Muscle layer of duodenum (tissue), 2 donors: ENCODE results near the gene OR5A1.

Experiments
- H3K27ac ChIP-seq: one replicate; pipeline ENCODE4 v1.7.0; 2013; ENCODE audit warnings: mild to moderate bottlenecking, low read length
- H3K27me3 ChIP-seq: one replicate; pipeline ENCODE4 v1.7.0; 2013; ENCODE audit warnings: low read depth, mild to moderate bottlenecking, control low read depth, low read length
- H3K36me3 ChIP-seq, 2 donors: one replicate each; pipeline ENCODE4 v1.7.0; 2013; ENCODE audit warnings: low read length in 2 of 2, control low read depth in 1 of 2, mild to moderate bottlenecking in 1 of 2; ENCODE audit not compliant: insufficient read depth in 2 of 2, control insufficient read depth in 1 of 2
- H3K4me1 ChIP-seq, 2 donors: one replicate each; pipeline ENCODE4 v1.7.0; 2013; ENCODE audit warnings: low read length in 2 of 2, mild to moderate bottlenecking in 2 of 2, control low read depth in 1 of 2, moderate library complexity in 1 of 2; ENCODE audit not compliant: insufficient read depth in 2 of 2, control insufficient read depth in 1 of 2
- H3K4me3 ChIP-seq, 2 donors: one replicate each; pipeline ENCODE4 v1.7.0; 2013; ENCODE audit warnings: low read length in 2 of 2, low read depth in 1 of 2, mild to moderate bottlenecking in 1 of 2
- H3K9me3 ChIP-seq, 2 donors: one replicate each; pipeline ENCODE4 v1.7.0; 2013; ENCODE audit warnings: low read length in 2 of 2, control low read depth in 1 of 2, mild to moderate bottlenecking in 1 of 2; ENCODE audit not compliant: control insufficient read depth in 1 of 2
- donor health status: healthy.

Gene OR5A1

DNA sequence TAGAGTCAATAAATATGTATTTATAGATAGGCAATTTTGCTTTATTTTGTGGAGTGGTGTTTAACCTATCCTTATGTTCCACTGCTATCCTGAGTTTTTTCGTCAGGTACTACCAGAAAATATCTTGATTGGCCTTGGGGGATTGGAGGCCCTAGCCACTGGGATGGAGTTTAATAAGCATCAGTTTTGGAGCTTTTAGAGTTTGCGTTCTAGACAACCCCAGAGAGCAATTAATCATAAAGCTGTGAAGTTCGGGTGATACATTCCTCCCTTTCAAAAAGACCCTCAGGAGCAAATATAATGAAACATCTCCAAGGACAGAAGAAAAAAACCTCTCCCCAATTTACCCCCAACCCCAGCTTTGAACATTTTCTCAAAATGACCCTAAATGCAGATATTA is at the start of gene OR5A1:
TSS of gene OR5A1 (plus strand) at position 301 of the 400 bp plus-strand sequence. CDS start 6,700 bp downstream, outside the sequence.
- Histone ChIP-seq H3K36me3 (no peaks in the 10 kb centered on the region), H3K27me3 (no peaks in the 10 kb centered on the region), H3K4me3 (no peak within 1 kb of the TSS), H3K9me3 (no peaks in the 10 kb centered on the region), H3K27ac (no peak within 1 kb of the TSS), H3K4me1 (no peaks in the 10 kb centered on the region)

DNA sequence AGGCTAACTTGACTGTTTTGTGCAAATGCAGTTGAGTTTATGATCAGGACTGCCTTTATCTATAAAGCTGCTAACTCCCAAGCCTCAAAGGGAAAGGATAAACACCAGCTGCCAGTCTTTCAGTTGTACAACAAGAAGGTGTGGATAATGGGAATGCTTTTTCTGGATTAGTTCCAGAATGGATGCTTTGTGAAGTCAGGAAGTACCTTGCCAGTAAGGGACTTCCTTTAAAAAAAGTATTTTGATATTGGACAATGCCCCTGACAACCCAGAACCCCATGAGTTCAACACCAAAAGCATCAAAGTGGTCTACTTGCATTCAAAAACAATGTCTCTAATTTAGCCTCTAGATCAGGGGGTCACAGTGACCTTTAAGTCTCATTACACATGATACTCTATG is 42.1 kb upstream of the OR5A1 start:
- Histone ChIP-seq H3K27ac (no peak overlapping the region), H3K4me1 (no peaks in the 10 kb centered on the region), H3K36me3 (no peaks in the 10 kb centered on the region), H3K9me3 (no peaks in the 10 kb centered on the region), H3K27me3 (no peaks in the 10 kb centered on the region), H3K4me3 (no peak overlapping the region)

DNA sequence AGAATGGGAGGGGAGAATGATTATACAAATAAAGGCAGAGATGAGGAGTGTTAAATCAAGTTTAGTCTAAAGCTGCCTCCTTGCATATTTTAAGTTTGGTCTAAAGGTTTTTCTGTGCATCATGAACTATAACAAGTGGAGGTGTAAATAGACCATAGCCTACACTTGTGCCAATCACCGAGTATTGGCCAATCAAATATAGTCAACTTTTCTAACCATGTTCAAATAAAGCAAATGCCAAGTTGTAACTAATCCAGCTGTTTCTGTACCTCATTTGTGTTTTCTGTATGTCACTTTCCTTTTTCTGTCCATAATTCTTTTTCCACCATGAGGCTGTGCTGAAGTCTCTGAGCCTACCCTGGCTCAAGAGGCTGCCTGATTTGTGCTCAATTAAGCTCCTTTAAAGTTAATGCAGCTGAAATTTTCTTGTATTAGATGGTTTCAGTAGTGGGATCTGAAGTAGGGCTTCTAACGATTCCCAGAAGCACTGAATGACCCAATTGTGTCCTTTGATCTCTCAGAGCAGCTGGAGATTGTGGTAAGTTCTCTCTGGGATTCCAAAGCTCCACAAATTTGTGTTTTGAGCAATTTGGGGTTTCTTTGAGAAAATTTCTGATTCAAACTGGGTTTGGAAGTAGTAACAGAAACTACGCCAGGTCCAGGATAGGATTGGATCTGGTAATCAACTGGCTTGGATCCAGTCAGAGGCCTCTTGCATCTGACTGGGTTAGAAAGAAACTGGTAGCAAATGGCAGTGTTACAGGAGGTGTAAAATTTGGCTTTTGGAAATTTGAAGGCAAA is 35.6 kb upstream of the OR5A1 start:
- no peaks in the 10 kb centered on the region for H3K4me1 ChIP-seq
- no peaks in the 10 kb centered on the region for H3K27me3 ChIP-seq
- no peak overlapping the region for H3K27ac ChIP-seq
- no peak overlapping the region for H3K4me3 ChIP-seq
- H3K36me3 ChIP-seq = no peaks in the 10 kb centered on the region
- no peaks in the 10 kb centered on the region for H3K9me3 ChIP-seq

DNA sequence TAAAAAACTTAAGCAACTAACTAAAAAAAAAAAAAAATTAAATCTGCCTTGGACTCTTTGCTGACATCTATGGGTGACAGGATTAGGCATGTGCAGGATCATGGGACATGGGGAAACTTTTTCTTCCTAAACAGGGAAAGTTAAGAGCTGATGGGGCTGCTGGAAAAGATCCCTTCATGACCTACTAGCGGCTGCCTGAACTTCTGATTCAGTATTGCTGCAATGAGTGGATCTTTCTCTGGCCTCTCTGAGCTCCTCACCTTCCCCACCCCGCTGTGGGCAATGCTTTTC is 35.1 kb upstream of the OR5A1 start:
- no peaks in the 10 kb centered on the region for H3K4me1 ChIP-seq
- H3K27me3 ChIP-seq = no peaks in the 10 kb centered on the region
- H3K9me3 ChIP-seq = no peaks in the 10 kb centered on the region
- no peaks in the 10 kb centered on the region for H3K36me3 ChIP-seq
- H3K4me3 ChIP-seq = no peak overlapping the region
- H3K27ac ChIP-seq = no peak overlapping the region

DNA sequence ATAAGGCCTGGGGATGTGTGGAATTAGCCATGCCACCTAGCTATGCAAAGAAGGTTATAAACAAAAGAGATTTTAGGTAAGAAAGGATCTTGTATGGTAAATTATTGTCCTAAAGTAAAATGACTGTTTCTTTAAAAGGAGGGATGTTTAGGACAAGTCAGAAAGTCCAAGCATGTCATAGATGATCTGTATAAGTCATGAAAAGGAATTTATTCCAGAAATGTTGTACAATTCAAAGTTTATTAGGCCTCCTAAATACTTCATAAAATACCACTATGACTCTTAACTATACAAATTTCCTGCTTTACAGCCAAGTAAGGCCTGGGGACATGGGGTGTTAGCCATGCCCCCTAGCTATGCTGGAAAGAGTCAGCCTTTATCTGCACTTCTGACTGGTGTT is 32.7 kb upstream of the OR5A1 start:
- no peaks in the 10 kb centered on the region for H3K27me3 ChIP-seq
- no peak overlapping the region for H3K4me3 ChIP-seq
- no peaks in the 10 kb centered on the region for H3K9me3 ChIP-seq
- H3K4me1 ChIP-seq = no peaks in the 10 kb centered on the region
- no peaks in the 10 kb centered on the region for H3K36me3 ChIP-seq
- H3K27ac ChIP-seq = no peak overlapping the region

DNA sequence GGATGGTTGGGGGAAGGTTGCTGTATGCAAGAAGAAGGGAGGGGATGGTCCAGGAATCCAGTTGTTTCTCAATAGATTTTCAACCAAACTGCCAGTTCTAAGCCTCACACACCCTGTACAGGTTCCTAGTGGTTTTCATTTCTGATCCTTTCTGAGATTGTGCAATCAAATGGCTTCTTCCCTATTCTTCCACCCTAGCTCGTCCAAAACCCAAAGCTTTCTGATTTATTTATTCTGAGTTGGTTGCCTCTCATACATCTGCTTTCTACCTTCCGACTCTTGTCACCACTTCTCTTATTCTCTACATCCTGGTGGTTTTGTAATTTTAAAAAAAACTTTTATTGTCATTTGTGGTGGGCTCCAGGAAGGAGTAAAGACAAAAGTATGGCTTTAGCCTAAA is 22.6 kb upstream of the OR5A1 start:
- no peaks in the 10 kb centered on the region for H3K27me3 ChIP-seq
- no peaks in the 10 kb centered on the region for H3K36me3 ChIP-seq
- H3K4me3 ChIP-seq = no peak overlapping the region
- no peaks in the 10 kb centered on the region for H3K4me1 ChIP-seq
- H3K27ac ChIP-seq = no peak overlapping the region
- no peaks in the 10 kb centered on the region for H3K9me3 ChIP-seq

DNA sequence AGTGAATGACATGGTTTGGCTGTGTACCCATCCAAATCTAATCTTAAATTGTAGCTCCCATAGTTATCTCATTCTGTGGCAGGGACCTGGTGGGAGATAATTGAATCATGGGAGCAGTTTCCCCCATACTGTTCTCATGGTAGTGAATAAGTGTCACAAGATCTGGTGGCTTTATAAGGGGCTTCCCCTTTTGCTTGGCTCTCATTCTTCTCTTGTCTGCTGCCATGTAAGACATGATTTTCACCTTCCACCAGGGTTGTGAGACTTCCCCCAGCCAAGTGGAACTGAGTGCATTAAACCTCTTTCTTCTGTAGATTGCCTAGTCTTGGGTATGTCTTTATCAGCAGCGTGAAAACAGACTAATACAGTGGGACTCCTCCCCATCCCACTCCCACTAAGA is 21.2 kb upstream of the OR5A1 start:
- Histone ChIP-seq H3K4me3 (no peak overlapping the region), H3K9me3 (no peaks in the 10 kb centered on the region), H3K27ac (no peak overlapping the region), H3K36me3 (no peaks in the 10 kb centered on the region), H3K27me3 (no peaks in the 10 kb centered on the region), H3K4me1 (no peaks in the 10 kb centered on the region)

DNA sequence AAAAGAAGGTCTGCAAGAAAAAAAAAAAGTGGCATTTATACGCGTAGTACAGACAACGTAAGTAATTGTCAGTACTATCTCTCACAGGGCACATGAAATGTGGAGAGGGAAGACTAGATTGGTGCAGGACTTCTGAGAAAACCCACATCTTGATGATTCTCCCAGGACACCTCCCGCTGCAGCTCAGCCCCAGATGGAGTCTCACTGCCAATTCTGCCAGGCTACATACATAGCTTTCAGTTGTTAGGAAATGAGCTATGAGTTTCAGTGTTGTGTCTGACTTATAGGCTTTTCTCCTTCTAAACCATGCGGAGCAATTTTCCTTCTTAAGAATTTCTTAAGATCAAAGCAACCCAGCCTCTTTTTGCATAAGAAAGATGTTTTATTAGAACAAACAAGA is 19.7 kb upstream of the OR5A1 start:
- Histone ChIP-seq H3K36me3 (no peaks in the 10 kb centered on the region), H3K4me3 (no peak overlapping the region), H3K27me3 (no peaks in the 10 kb centered on the region)

DNA sequence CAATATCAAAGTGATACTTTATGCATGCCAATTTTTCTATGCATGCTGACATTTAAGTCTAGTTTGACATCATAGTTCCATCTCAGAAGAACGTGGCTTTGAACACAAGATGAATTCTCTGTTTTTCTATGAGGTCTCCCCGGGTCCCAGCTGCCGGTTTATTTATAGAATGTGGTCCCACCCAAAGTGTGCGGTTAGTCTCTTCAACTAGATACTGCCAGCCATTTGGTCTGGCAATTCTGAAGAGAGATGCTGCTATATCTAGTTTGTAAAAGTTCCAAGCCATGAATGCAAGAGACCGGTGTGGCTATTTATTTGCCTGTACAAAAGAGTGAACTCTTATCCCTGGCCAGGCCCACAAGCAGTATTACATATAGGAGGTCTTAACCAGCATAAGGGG is 19.2 kb upstream of the OR5A1 start:
- H3K4me1 ChIP-seq = no peaks in the 10 kb centered on the region
- no peaks in the 10 kb centered on the region for H3K36me3 ChIP-seq
- H3K27ac ChIP-seq = no peak overlapping the region
- no peaks in the 10 kb centered on the region for H3K27me3 ChIP-seq
- no peak overlapping the region for H3K4me3 ChIP-seq
- H3K9me3 ChIP-seq = no peaks in the 10 kb centered on the region

More for the DNA sequence above, 19.7 kb upstream of the OR5A1 start:
- no peaks in the 10 kb centered on the region for H3K9me3 ChIP-seq
- H3K4me1 ChIP-seq = no peaks in the 10 kb centered on the region
- H3K27ac ChIP-seq = no peak overlapping the region

DNA sequence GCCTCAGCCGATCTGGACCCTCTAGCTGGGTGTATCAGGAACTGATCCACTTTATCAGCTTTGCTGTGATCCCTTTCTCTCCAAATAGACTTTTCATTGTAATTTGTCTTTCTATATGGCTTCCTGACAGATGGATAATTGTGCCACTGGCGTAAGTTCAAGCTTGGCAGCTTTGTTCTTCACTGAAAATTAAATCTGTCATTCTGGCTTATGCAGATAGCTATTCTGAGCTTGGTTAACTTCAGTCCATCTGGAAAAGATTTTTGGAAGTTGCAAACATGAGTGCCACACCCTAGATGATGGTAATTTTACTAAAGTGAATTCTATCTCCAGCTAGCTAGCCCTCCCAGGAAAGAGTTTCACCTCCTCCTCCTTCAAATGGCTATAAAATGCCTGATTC is 18.1 kb upstream of the OR5A1 start:
- no peaks in the 10 kb centered on the region for H3K9me3 ChIP-seq
- H3K27me3 ChIP-seq = no peaks in the 10 kb centered on the region
- no peak overlapping the region for H3K27ac ChIP-seq
- H3K4me1 ChIP-seq = no peaks in the 10 kb centered on the region
- H3K4me3 ChIP-seq = no peak overlapping the region
- H3K36me3 ChIP-seq = no peaks in the 10 kb centered on the region

DNA sequence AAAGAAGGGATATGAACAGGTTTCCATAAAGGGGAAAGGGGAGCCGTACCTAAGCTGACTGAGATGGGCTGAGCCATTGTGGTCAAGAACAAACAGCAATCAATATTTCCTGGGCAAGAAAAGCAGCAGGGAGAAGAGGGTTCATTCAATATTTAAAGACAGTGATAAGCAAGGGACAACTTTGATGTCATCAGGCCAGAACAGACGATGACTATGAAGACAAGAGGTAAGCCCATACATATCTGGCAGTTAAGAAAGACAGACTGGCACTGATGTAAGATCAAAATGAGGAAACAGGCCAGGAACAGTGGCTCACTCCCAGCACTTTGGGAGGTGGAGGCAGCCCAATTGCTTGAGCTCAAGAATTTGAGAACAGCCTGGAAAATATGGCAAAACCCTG is 12.4 kb upstream of the OR5A1 start:
- no peaks in the 10 kb centered on the region for H3K27me3 ChIP-seq
- no peaks in the 10 kb centered on the region for H3K9me3 ChIP-seq
- H3K36me3 ChIP-seq = no peaks in the 10 kb centered on the region
- no peak overlapping the region for H3K4me3 ChIP-seq
- H3K27ac ChIP-seq = no peak overlapping the region
- H3K4me1 ChIP-seq = no peaks in the 10 kb centered on the region

DNA sequence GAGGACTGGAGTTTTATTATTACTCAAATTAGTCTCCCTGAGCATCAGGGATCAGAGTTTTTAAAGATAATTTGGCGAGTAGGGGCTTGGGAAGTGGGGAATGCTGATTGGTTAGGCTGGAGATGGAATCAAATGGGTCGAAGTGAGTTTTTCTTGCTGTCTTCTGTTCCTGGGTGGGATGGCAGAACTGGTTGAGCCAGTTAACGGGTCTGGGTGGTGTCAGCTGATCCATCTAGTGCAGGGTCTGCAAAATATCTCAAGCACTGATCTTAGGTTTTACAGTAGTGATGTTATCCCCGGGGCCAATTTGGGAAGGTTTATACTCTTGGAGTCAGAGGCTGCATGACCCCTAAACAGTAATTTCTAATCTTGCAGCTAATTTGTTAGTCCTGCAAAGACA is 11.1 kb upstream of the OR5A1 start:
- H3K4me3 ChIP-seq = no peak overlapping the region
- H3K27me3 ChIP-seq = no peaks in the 10 kb centered on the region
- no peaks in the 10 kb centered on the region for H3K36me3 ChIP-seq
- H3K9me3 ChIP-seq = no peaks in the 10 kb centered on the region
- H3K4me1 ChIP-seq = no peaks in the 10 kb centered on the region
- no peak overlapping the region for H3K27ac ChIP-seq
